CD14-positive monocyte (primary cell): Measurements from ENCODE around the gene RIN2. TPM values are rescaled to one million over a fixed set of nuclear protein-coding genes. Genes with fewer than 3 reads are reported as not detected.

ENCODE experiments used
- DNase-seq, 3 donors: peaks; one replicate each; pipeline ENCODE4 v3.0.0-alpha.2; 2011 to 2022
- H2AFZ ChIP-seq: 2 replicates; pipeline ENCODE4 v1.6.0; 2012; ENCODE audit warnings: mild to moderate bottlenecking, low read depth, low read length, inconsistent platforms; ENCODE audit not compliant: insufficient read depth, poor library complexity, severe bottlenecking
- H3K27ac ChIP-seq, 2 donors: 1 replicate in 1 of 2; 2 replicates in 1 of 2; pipeline ENCODE4 v1.5.1; 2012 to 2013; ENCODE audit warnings: low read length in 2 of 2, control low read depth in 1 of 2, inconsistent platforms in 1 of 2, low read depth in 1 of 2, mild to moderate bottlenecking in 1 of 2
- H3K27me3 ChIP-seq, 2 donors: one replicate each; pipeline versions ENCODE4 v1.6.0 to v1.6.1; 2011 to 2013; ENCODE audit warnings: low read length in 2 of 2; ENCODE audit not compliant: control insufficient read depth in 2 of 2, insufficient read depth in 2 of 2
- H3K36me3 ChIP-seq, 2 donors: replicated peaks in 1 of 2; 1 replicate in 1 of 2; 2 replicates in 1 of 2; pipeline versions ENCODE4 v1.5.1 to v1.6.1; 2012 to 2013; ENCODE audit warnings: low read length in 2 of 2, control low read depth in 1 of 2, inconsistent platforms in 1 of 2, mild to moderate bottlenecking in 1 of 2; ENCODE audit not compliant: insufficient read depth in 2 of 2, control insufficient read depth in 1 of 2
- H3K4me1 ChIP-seq, 2 donors: 1 replicate in 1 of 2; 2 replicates in 1 of 2; pipeline versions ENCODE4 v1.5.1 to v1.6.1; 2012 to 2013; ENCODE audit warnings: low read length in 2 of 2, control low read depth in 1 of 2, inconsistent platforms in 1 of 2, mild to moderate bottlenecking in 1 of 2, moderate library complexity in 1 of 2; ENCODE audit not compliant: insufficient read depth in 2 of 2, control insufficient read depth in 1 of 2
- H3K4me2 ChIP-seq: replicated peaks from 2 replicates; pipeline ENCODE3; 2012; ENCODE audit warnings: low read length, moderate library complexity, mild to moderate bottlenecking; ENCODE audit not compliant: poor library complexity, severe bottlenecking; ENCODE audit errors: extremely low read depth
- H3K4me3 ChIP-seq, 3 experiments: fragments of 200-600 bp in 1 of 3; sonication (generic) in 1 of 3; replicated peaks in 1 of 3; 1 replicate in 2 of 3; 2 replicates in 1 of 3; pipeline ENCODE4 v1.5.1; 2011 to 2013; ENCODE audit warnings: low read length in 3 of 3, mild to moderate bottlenecking in 3 of 3, control low read depth in 2 of 3, low read depth in 2 of 3, inconsistent platforms in 1 of 3, moderate library complexity in 1 of 3
- H3K79me2 ChIP-seq: 2 replicates; pipeline ENCODE4 v1.6.0; 2012; ENCODE audit warnings: mild to moderate bottlenecking, control low read depth, inconsistent platforms, low read length, moderate library complexity; ENCODE audit not compliant: insufficient read depth
- H3K9ac ChIP-seq: 2 replicates; pipeline ENCODE4 v1.6.0; 2017; ENCODE audit warnings: low read length, mild to moderate bottlenecking; ENCODE audit not compliant: insufficient read depth, poor library complexity, severe bottlenecking
- H3K9me3 ChIP-seq, 2 donors: replicated peaks in 1 of 2; 1 replicate in 1 of 2; 2 replicates in 1 of 2; pipeline versions ENCODE4 v1.5.1 to v1.6.1; 2012 to 2013; ENCODE audit warnings: low read length in 2 of 2, control low read depth in 1 of 2; ENCODE audit not compliant: control insufficient read depth in 1 of 2, insufficient read depth in 1 of 2
- H4K20me1 ChIP-seq: 2 replicates; pipeline ENCODE4 v1.6.0; 2012; ENCODE audit warnings: mild to moderate bottlenecking, low read length, control low read depth, moderate library complexity; ENCODE audit not compliant: insufficient read depth
- H3K27ac Mint-ChIP-seq, 7 donors: one replicate each; pipeline ENCODE4 v1.8.0; 2020; ENCODE audit warnings: mild to moderate bottlenecking in 7 of 7, mixed read lengths in 7 of 7, moderate library complexity in 6 of 7, inconsistent platforms in 2 of 7
- H3K27me3 Mint-ChIP-seq, 3 donors: one replicate each; pipeline ENCODE4 v1.8.0; 2021 to 2022; ENCODE audit warnings: low read depth in 3 of 3, mild to moderate bottlenecking in 3 of 3, mixed read lengths in 3 of 3, moderate library complexity in 3 of 3, inconsistent platforms in 1 of 3
- H3K36me3 Mint-ChIP-seq, 2 donors: one replicate each; pipeline ENCODE4 v1.8.0; 2020; ENCODE audit warnings: mixed read lengths in 2 of 2, inconsistent platforms in 1 of 2, mild to moderate bottlenecking in 1 of 2
- H3K4me1 Mint-ChIP-seq: one replicate; pipeline ENCODE4 v1.8.0; 2020; ENCODE audit warnings: mild to moderate bottlenecking, mixed read lengths
- H3K4me3 Mint-ChIP-seq, 2 donors: one replicate each; pipeline ENCODE4 v1.8.0; 2020; ENCODE audit warnings: mild to moderate bottlenecking in 2 of 2, mixed read lengths in 2 of 2, moderate library complexity in 1 of 2
- H3K9me3 Mint-ChIP-seq, 7 donors: one replicate each; pipeline ENCODE4 v1.8.0; 2020 to 2022; ENCODE audit warnings: mixed read lengths in 7 of 7, mild to moderate bottlenecking in 6 of 7, moderate library complexity in 6 of 7, inconsistent platforms in 2 of 7
- WGBS: methylation state at CpG from one replicate; pipeline ENCODE4 v1.1.5; 2013; ENCODE audit warnings: missing lambda C conversion rate; ENCODE audit not compliant: insufficient coverage; 5-methylcytosine and 5-hydroxymethylcytosine counted together
- intact Hi-C, 2 donors: fragments of 100-400 bp; cut with micrococcal nuclease; formaldehyde crosslinking; loops; one replicate each; pipeline versions ENCODE4 v1.15.0 to v1.15.1; 2023
- polyA plus RNA-seq, 3 donors: library from polyadenylated mRNA; depleted of rRNA in 1 of 3; unstranded in 2 of 3; stranded (reverse) in 1 of 3; fragments of 300-500 nt in 2 of 3; fragments of >200 nt in 1 of 3; fragmentation: Illumina TruSeq in 2 of 3; gene quantifications; 1 replicate in 2 of 3; 2 replicates in 1 of 3; pipeline ENCODE4 v1.2.3, GENCODE V29; 2012 to 2021
- TF ChIP-seq, protein P1 (sequence below): fragments of 200-600 bp; IDR thresholded peaks from one replicate; pipeline ENCODE4 v1.8.0; 2022; ENCODE audit warnings: antibody characterized with exemption, mild to moderate bottlenecking

RIN2 gene
- polyA plus RNA-seq, 3 donors, result 5.6 to 25.4 (median 15.4) TPM

DNA sequence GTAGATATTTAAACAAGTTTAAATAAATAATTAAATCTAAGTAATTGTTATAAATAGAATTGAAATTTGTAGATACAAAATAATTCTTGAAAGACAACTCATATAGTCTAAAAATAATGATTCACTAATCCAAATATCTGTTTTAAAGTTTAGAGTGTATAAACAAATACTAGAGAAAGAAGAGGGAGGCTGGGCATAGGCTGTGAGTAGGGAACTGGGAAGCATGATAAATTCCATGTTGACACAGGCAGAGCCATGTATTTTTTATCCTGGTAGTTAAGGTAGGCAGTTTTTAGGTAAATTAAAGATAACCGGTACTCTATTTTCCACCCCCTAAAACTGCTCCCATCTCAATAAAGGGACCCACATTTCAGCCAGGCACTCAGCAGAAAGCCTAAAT lies 11.7 kb upstream of the RIN2 start:
- WGBS, result no CpG with 5 or more reads among the region's 1 CpG
- Histone ChIP-seq H3K4me1 (peaks cover 26 to 29% of the 10 kb centered on the region in 2 donors), H3K9ac (no peak overlapping the region), H4K20me1 (no peaks in the 10 kb centered on the region), H3K27me3 (no peaks in the 10 kb centered on the region), H3K79me2 (no peaks in the 10 kb centered on the region), H3K4me2 (no peak overlapping the region), H3K36me3 (no peaks in the 10 kb centered on the region), H2AFZ (no peak overlapping the region), H3K27ac (no peak overlapping the region), H3K4me3 (no peak overlapping the region), H3K9me3 (peaks cover 0 to 3% of the 10 kb centered on the region in 2 donors)
- no peak overlapping the region for H3K4me3 Mint-ChIP-seq
- H3K9me3 Mint-ChIP-seq, result peaks cover 2 to 10% (median 8%) of the 10 kb centered on the region in 7 donors
- TF ChIP-seq, protein P1, sequence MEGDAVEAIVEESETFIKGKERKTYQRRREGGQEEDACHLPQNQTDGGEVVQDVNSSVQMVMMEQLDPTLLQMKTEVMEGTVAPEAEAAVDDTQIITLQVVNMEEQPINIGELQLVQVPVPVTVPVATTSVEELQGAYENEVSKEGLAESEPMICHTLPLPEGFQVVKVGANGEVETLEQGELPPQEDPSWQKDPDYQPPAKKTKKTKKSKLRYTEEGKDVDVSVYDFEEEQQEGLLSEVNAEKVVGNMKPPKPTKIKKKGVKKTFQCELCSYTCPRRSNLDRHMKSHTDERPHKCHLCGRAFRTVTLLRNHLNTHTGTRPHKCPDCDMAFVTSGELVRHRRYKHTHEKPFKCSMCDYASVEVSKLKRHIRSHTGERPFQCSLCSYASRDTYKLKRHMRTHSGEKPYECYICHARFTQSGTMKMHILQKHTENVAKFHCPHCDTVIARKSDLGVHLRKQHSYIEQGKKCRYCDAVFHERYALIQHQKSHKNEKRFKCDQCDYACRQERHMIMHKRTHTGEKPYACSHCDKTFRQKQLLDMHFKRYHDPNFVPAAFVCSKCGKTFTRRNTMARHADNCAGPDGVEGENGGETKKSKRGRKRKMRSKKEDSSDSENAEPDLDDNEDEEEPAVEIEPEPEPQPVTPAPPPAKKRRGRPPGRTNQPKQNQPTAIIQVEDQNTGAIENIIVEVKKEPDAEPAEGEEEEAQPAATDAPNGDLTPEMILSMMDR, result no peak
- H3K27ac Mint-ChIP-seq, result no peak overlapping the region
- no peaks in the 10 kb centered on the region for H3K36me3 Mint-ChIP-seq
- no peak for DNase-seq
- intact Hi-C loops, result loop anchor here in 1 of 2 donors (5.0 kb wide), 1 partner anchor 54 kb away; no protein-coding TSS in a partner anchor
- peaks cover 35% of the 10 kb centered on the region for H3K4me1 Mint-ChIP-seq
- peaks cover 0 to 5% (median 5%) of the 10 kb centered on the region in 3 donors for H3K27me3 Mint-ChIP-seq

DNA sequence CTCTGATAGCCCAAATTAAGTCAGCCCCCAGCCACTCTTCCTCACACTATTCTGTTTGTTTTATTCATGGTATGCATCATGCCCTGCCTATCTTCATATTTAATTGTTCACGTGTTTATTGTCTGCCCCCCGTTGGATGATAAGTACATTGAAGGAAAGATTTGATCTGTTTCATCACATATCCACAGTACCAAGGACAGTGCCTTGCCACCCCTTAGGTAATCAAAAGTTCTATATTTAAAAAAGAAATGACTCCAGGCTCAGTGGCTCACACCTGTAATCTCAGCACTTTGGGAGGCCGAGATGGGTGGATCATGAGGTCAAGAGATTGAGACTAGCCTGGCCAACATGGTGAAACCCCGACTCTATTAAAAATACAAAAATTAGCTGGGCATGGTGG lies 10.2 kb upstream of the RIN2 start:
- H3K27me3 ChIP-seq, result no peaks in the 10 kb centered on the region
- intact Hi-C loops, result loop anchor here in 1 of 2 donors (5.0 kb wide), 1 partner anchor 56 kb away; no protein-coding TSS in a partner anchor
- no peaks in the 10 kb centered on the region for H3K36me3 ChIP-seq
- Mint-ChIP-seq H3K4me1 (peaks cover 24% of the 10 kb centered on the region), H3K27ac (no peak overlapping the region), H3K4me3 (no peak overlapping the region), H3K36me3 (no peaks in the 10 kb centered on the region), H3K27me3 (peaks cover 0 to 7% (median 5%) of the 10 kb centered on the region in 3 donors), H3K9me3 (peaks cover 2 to 10% (median 8%) of the 10 kb centered on the region in 7 donors)
- no peak overlapping the region for H2AFZ ChIP-seq
- 100% methylated on average over 2 of the region's 4 CpGs for whole genome bisulfite sequencing
- H3K4me1 ChIP-seq, result peaks cover 21 to 22% of the 10 kb centered on the region in 2 donors
- DNase-seq, result no peak
- H3K4me3 ChIP-seq, result no peak overlapping the region
- H3K9me3 ChIP-seq, result peaks cover 0 to 3% of the 10 kb centered on the region in 2 donors
- no peak overlapping the region for H3K4me2 ChIP-seq
- H3K27ac ChIP-seq, result no peak overlapping the region
- TF ChIP-seq, protein P1, result no peak
- no peaks in the 10 kb centered on the region for H3K79me2 ChIP-seq
- H3K9ac ChIP-seq, result no peak overlapping the region
- no peaks in the 10 kb centered on the region for H4K20me1 ChIP-seq
